ENCODE data around the gene GTF2F2. TPM values are rescaled to one million over a fixed set of nuclear protein-coding genes. Genes with fewer than 3 reads are reported as not detected.

Gene GTF2F2
- total RNA-seq, 2 donors from 2014 or later = 13.8 to 16.7 TPM

GRCh38 chr13:45299194-45299593 is 178.9 kb downstream of the GTF2F2 start:
- no peaks in the 10 kb centered on the region for H3K9me3 Mint-ChIP-seq
- no peaks in the 10 kb centered on the region for H3K36me3 Mint-ChIP-seq (ENCODE audit: insufficient read depth in 2 of 2)
- H3K27ac Mint-ChIP-seq = no peak overlapping the region
- H3K4me1 Mint-ChIP-seq (ENCODE audit: low read depth) = peaks cover 38% of the 10 kb centered on the region
- DNase-seq = no peak
- H3K4me3 Mint-ChIP-seq = no peak overlapping the region
- no peak for ATAC-seq (replicated peaks in 1 of 2)
- peaks cover 13% of the 10 kb centered on the region for H3K27me3 Mint-ChIP-seq (ENCODE audit: low read depth)

- Mint-ChIP-seq H3K9me3 (no peaks in the 10 kb centered on the region), H3K4me3 (no peak overlapping the region), H3K27me3 (ENCODE audit: low read depth) (peaks cover 18% of the 10 kb centered on the region), H3K27ac (no peak overlapping the region), H3K36me3 (ENCODE audit: insufficient read depth in 2 of 2) (no peaks in the 10 kb centered on the region), H3K4me1 (ENCODE audit: low read depth) (peaks cover 35% of the 10 kb centered on the region)
- DNase-seq = no peak
- no peak for ATAC-seq (replicated peaks in 1 of 2)
Observed at GRCh38 chr13:45300190-45300985, 180.1 kb downstream of the GTF2F2 start.

GRCh38 chr13:45301263-45301662 is 181.0 kb downstream of the GTF2F2 start:
- H3K36me3 Mint-ChIP-seq (ENCODE audit: insufficient read depth in 2 of 2) = no peaks in the 10 kb centered on the region
- no peaks in the 10 kb centered on the region for H3K9me3 Mint-ChIP-seq
- ATAC-seq (replicated peaks in 1 of 2) (no peak), DNase-seq (no peak)
- H3K4me1 Mint-ChIP-seq (ENCODE audit: low read depth) = peaks cover 27% of the 10 kb centered on the region
- no peak overlapping the region for H3K4me3 Mint-ChIP-seq
- peaks cover 18% of the 10 kb centered on the region for H3K27me3 Mint-ChIP-seq (ENCODE audit: low read depth)
- H3K27ac Mint-ChIP-seq = no peak overlapping the region

- no peaks in the 10 kb centered on the region for H3K9me3 Mint-ChIP-seq
Observed at GRCh38 chr13:45302507-45302906, 182.2 kb downstream of the GTF2F2 start.

GRCh38 chr13:45303026-45303425 is 182.7 kb downstream of the GTF2F2 start:
- no peak overlapping the region for H3K27ac Mint-ChIP-seq
- no peak for ATAC-seq (replicated peaks in 1 of 2)
- H3K27me3 Mint-ChIP-seq (ENCODE audit: low read depth) = peaks cover 25% of the 10 kb centered on the region
- H3K4me3 Mint-ChIP-seq = no peak overlapping the region
- H3K36me3 Mint-ChIP-seq (ENCODE audit: insufficient read depth in 2 of 2) = no peaks in the 10 kb centered on the region
- no peaks in the 10 kb centered on the region for H3K9me3 Mint-ChIP-seq
- peaks cover 9% of the 10 kb centered on the region for H3K4me1 Mint-ChIP-seq (ENCODE audit: low read depth)
- no peak for DNase-seq

More at GRCh38 chr13:45302507-45302906, 182.2 kb downstream of the GTF2F2 start:
- DNase-seq (no peak), ATAC-seq (replicated peaks in 1 of 2) (no peak)
- Mint-ChIP-seq H3K36me3 (ENCODE audit: insufficient read depth in 2 of 2) (no peaks in the 10 kb centered on the region), H3K27ac (no peak overlapping the region), H3K4me1 (ENCODE audit: low read depth) (peaks cover 14% of the 10 kb centered on the region), H3K4me3 (no peak overlapping the region), H3K27me3 (ENCODE audit: low read depth) (peaks cover 19% of the 10 kb centered on the region)

GRCh38 chr13:45303866-45304265 is 183.6 kb downstream of the GTF2F2 start:
- Mint-ChIP-seq H3K4me3 (no peak overlapping the region), H3K4me1 (ENCODE audit: low read depth) (peaks cover under 1% of the 10 kb centered on the region), H3K36me3 (ENCODE audit: insufficient read depth in 2 of 2) (no peaks in the 10 kb centered on the region), H3K27ac (no peak overlapping the region), H3K27me3 (ENCODE audit: low read depth) (peaks cover 31% of the 10 kb centered on the region), H3K9me3 (no peaks in the 10 kb centered on the region)
- DNase-seq = no peak
- ATAC-seq (replicated peaks in 1 of 2) = no peak

GRCh38 chr13:45305079-45305478 is 184.8 kb downstream of the GTF2F2 start:
- Mint-ChIP-seq H3K36me3 (ENCODE audit: insufficient read depth in 2 of 2) (no peaks in the 10 kb centered on the region), H3K4me3 (no peak overlapping the region), H3K9me3 (no peaks in the 10 kb centered on the region), H3K27me3 (ENCODE audit: low read depth) (peaks cover 31% of the 10 kb centered on the region), H3K4me1 (ENCODE audit: low read depth) (peaks cover 8% of the 10 kb centered on the region), H3K27ac (no peak overlapping the region)
- DNase-seq (no peak), ATAC-seq (replicated peaks in 1 of 2) (no peak)

- Mint-ChIP-seq H3K9me3 (no peaks in the 10 kb centered on the region), H3K27me3 (ENCODE audit: low read depth) (peaks cover 44% of the 10 kb centered on the region), H3K36me3 (ENCODE audit: insufficient read depth in 2 of 2) (no peaks in the 10 kb centered on the region), H3K4me3 (no peak overlapping the region), H3K27ac (no peak overlapping the region), H3K4me1 (ENCODE audit: low read depth) (peaks cover 26% of the 10 kb centered on the region)
- no peak for DNase-seq
- no peak for ATAC-seq (replicated peaks in 1 of 2)
Observed at GRCh38 chr13:45306966-45307365, 186.7 kb downstream of the GTF2F2 start.

- ATAC-seq (replicated peaks in 1 of 2) (peak in 1 of 2 donors; percentile 16), DNase-seq (no peak)
- H3K9me3 Mint-ChIP-seq = no peaks in the 10 kb centered on the region
- no peaks in the 10 kb centered on the region for H3K36me3 Mint-ChIP-seq (ENCODE audit: insufficient read depth in 2 of 2)
- no peak overlapping the region for H3K27ac Mint-ChIP-seq
- H3K4me3 Mint-ChIP-seq = peak overlapping the region; percentile 79 to 86
- peaks cover 27% of the 10 kb centered on the region for H3K27me3 Mint-ChIP-seq (ENCODE audit: low read depth)
- H3K4me1 Mint-ChIP-seq (ENCODE audit: low read depth) = peaks cover 26% of the 10 kb centered on the region
Observed at GRCh38 chr13:45310341-45311131, 190.2 kb downstream of the GTF2F2 start.

GRCh38 chr13:45314822-45315221 is 194.5 kb downstream of the GTF2F2 start:
- Mint-ChIP-seq H3K36me3 (ENCODE audit: insufficient read depth in 2 of 2) (no peaks in the 10 kb centered on the region), H3K4me1 (ENCODE audit: low read depth) (peaks cover 26% of the 10 kb centered on the region), H3K9me3 (no peaks in the 10 kb centered on the region), H3K27me3 (ENCODE audit: low read depth) (peaks cover 13% of the 10 kb centered on the region), H3K27ac (no peak overlapping the region), H3K4me3 (no peak overlapping the region)
- no peak for DNase-seq
- no peak for ATAC-seq (replicated peaks in 1 of 2)

- Mint-ChIP-seq H3K27ac (no peak overlapping the region), H3K27me3 (ENCODE audit: low read depth) (peaks cover 8% of the 10 kb centered on the region), H3K9me3 (no peaks in the 10 kb centered on the region), H3K4me3 (no peak overlapping the region), H3K36me3 (ENCODE audit: insufficient read depth in 2 of 2) (no peaks in the 10 kb centered on the region), H3K4me1 (ENCODE audit: low read depth) (peaks cover 24% of the 10 kb centered on the region)
- ATAC-seq (replicated peaks in 1 of 2) (no peak), DNase-seq (no peak)
Observed at GRCh38 chr13:45315520-45316167, 195.3 kb downstream of the GTF2F2 start.

GRCh38 chr13:45316338-45316737 is 196.0 kb downstream of the GTF2F2 start:
- H3K27me3 Mint-ChIP-seq (ENCODE audit: low read depth) = peaks cover under 1% of the 10 kb centered on the region

GRCh38 chr13:45316996-45317395 is 196.7 kb downstream of the GTF2F2 start:
- Mint-ChIP-seq H3K36me3 (ENCODE audit: insufficient read depth in 2 of 2) (no peaks in the 10 kb centered on the region), H3K27me3 (ENCODE audit: low read depth) (no peaks in the 10 kb centered on the region), H3K4me1 (ENCODE audit: low read depth) (peaks cover 12% of the 10 kb centered on the region)

More at GRCh38 chr13:45316338-45316737, 196.0 kb downstream of the GTF2F2 start:
- Mint-ChIP-seq H3K27ac (no peak overlapping the region), H3K9me3 (no peaks in the 10 kb centered on the region), H3K4me3 (no peak overlapping the region), H3K36me3 (ENCODE audit: insufficient read depth in 2 of 2) (no peaks in the 10 kb centered on the region), H3K4me1 (ENCODE audit: low read depth) (peaks cover 17% of the 10 kb centered on the region)
- DNase-seq (no peak), ATAC-seq (replicated peaks in 1 of 2) (no peak)

More at GRCh38 chr13:45316996-45317395, 196.7 kb downstream of the GTF2F2 start:
- H3K9me3 Mint-ChIP-seq = no peaks in the 10 kb centered on the region
- no peak for DNase-seq
- no peak overlapping the region for H3K27ac Mint-ChIP-seq
- ATAC-seq (replicated peaks in 1 of 2) = no peak
- H3K4me3 Mint-ChIP-seq = no peak overlapping the region

All from activated T-cell treated with anti-CD3 and anti-CD28 coated beads, Interleukin-2, amount 50 U/mL, for 72 hours (primary cell).